IPS-18a (cell line): ENCODE data around the gene ARHGAP26.
"Not testable (repeated sequence)": the region's sequence is repeated elsewhere in the genome, so short reads cannot be mapped to it uniquely, and the experiment has no call there.

Experiments used
- H3K27ac ChIP-seq: one replicate; pipeline ENCODE4 v1.5.1; 2013; ENCODE audit warnings: low read length
- H3K27me3 ChIP-seq: one replicate; pipeline ENCODE4 v1.6.1; 2013; ENCODE audit warnings: mild to moderate bottlenecking, low read length; ENCODE audit not compliant: control insufficient read depth, insufficient read depth
- H3K36me3 ChIP-seq: one replicate; pipeline ENCODE4 v1.6.1; 2013; ENCODE audit warnings: low read depth, low read length; ENCODE audit not compliant: control insufficient read depth
- H3K4me1 ChIP-seq: one replicate; pipeline ENCODE4 v1.6.1; 2013; ENCODE audit warnings: low read depth, low read length; ENCODE audit not compliant: control insufficient read depth
- H3K4me3 ChIP-seq: one replicate; pipeline ENCODE4 v1.5.1; 2013; ENCODE audit warnings: low read length
- H3K9ac ChIP-seq: one replicate; pipeline ENCODE4 v1.6.1; 2013; ENCODE audit warnings: mild to moderate bottlenecking, low read length, moderate library complexity
- H3K9me3 ChIP-seq: one replicate; pipeline ENCODE4 v1.6.1; 2013; ENCODE audit warnings: low read depth, low read length; ENCODE audit not compliant: control insufficient read depth

ARHGAP26 gene

GRCh38 chr5:142928999-142929398 lies 158.8 kb downstream of the ARHGAP26 start:
- not testable (repeated sequence) for H3K27me3 ChIP-seq, H3K9me3 ChIP-seq, H3K27ac ChIP-seq, H3K36me3 ChIP-seq, H3K4me3 ChIP-seq, H3K9ac ChIP-seq, H3K4me1 ChIP-seq

GRCh38 chr5:142929587-142929986 lies 159.4 kb downstream of the ARHGAP26 start:
- Histone ChIP-seq H3K36me3 (no peaks in the 10 kb centered on the region), H3K9me3 (no peaks in the 10 kb centered on the region), H3K4me1 (peaks cover 8% of the 10 kb centered on the region), H3K27ac (no peak overlapping the region), H3K9ac (no peak overlapping the region), H3K27me3 (no peaks in the 10 kb centered on the region), H3K4me3 (no peak overlapping the region)

- no peak overlapping the region for H3K9ac ChIP-seq
- H3K27me3 ChIP-seq: no peaks in the 10 kb centered on the region
- peaks cover 8% of the 10 kb centered on the region for H3K4me1 ChIP-seq
- no peaks in the 10 kb centered on the region for H3K36me3 ChIP-seq
- no peak overlapping the region for H3K4me3 ChIP-seq
- no peaks in the 10 kb centered on the region for H3K9me3 ChIP-seq
- no peak overlapping the region for H3K27ac ChIP-seq
Observed at GRCh38 chr5:142930395-142931110, 160.4 kb downstream of the ARHGAP26 start.

GRCh38 chr5:142931896-142932686 lies 161.9 kb downstream of the ARHGAP26 start:
- Histone ChIP-seq H3K27ac (peak overlapping the region; percentile 71), H3K36me3 (no peaks in the 10 kb centered on the region), H3K4me3 (no peak overlapping the region), H3K27me3 (no peaks in the 10 kb centered on the region), H3K4me1 (peaks cover 8% of the 10 kb centered on the region), H3K9me3 (no peaks in the 10 kb centered on the region), H3K9ac (no peak overlapping the region)

- no peaks in the 10 kb centered on the region for H3K36me3 ChIP-seq
- peaks cover 8% of the 10 kb centered on the region for H3K4me1 ChIP-seq
- no peaks in the 10 kb centered on the region for H3K9me3 ChIP-seq
- no peak overlapping the region for H3K27ac ChIP-seq
- H3K9ac ChIP-seq: no peak overlapping the region
- H3K27me3 ChIP-seq: no peaks in the 10 kb centered on the region
- H3K4me3 ChIP-seq: no peak overlapping the region
Observed at GRCh38 chr5:142934051-142934762, 164.0 kb downstream of the ARHGAP26 start.

GRCh38 chr5:142935014-142935413 lies 164.8 kb downstream of the ARHGAP26 start:
- no peaks in the 10 kb centered on the region for H3K36me3 ChIP-seq
- peaks cover 8% of the 10 kb centered on the region for H3K4me1 ChIP-seq
- no peak overlapping the region for H3K9ac ChIP-seq
- H3K27me3 ChIP-seq: no peaks in the 10 kb centered on the region
- H3K4me3 ChIP-seq: no peak overlapping the region
- H3K9me3 ChIP-seq: no peaks in the 10 kb centered on the region
- H3K27ac ChIP-seq: no peak overlapping the region

- no peaks in the 10 kb centered on the region for H3K36me3 ChIP-seq
- H3K9ac ChIP-seq: no peak overlapping the region
- peaks cover 2% of the 10 kb centered on the region for H3K4me1 ChIP-seq
- no peaks in the 10 kb centered on the region for H3K9me3 ChIP-seq
- H3K4me3 ChIP-seq: no peak overlapping the region
- no peaks in the 10 kb centered on the region for H3K27me3 ChIP-seq
- H3K27ac ChIP-seq: no peak overlapping the region
Observed at GRCh38 chr5:142937374-142937773, 167.2 kb downstream of the ARHGAP26 start.

GRCh38 chr5:142938266-142938880 lies 168.2 kb downstream of the ARHGAP26 start:
- H3K27ac ChIP-seq: no peak overlapping the region
- no peaks in the 10 kb centered on the region for H3K4me1 ChIP-seq
- no peaks in the 10 kb centered on the region for H3K36me3 ChIP-seq
- H3K9me3 ChIP-seq: no peaks in the 10 kb centered on the region
- H3K4me3 ChIP-seq: no peak overlapping the region
- H3K9ac ChIP-seq: no peak overlapping the region
- H3K27me3 ChIP-seq: no peaks in the 10 kb centered on the region

- Histone ChIP-seq H3K27me3 (no peaks in the 10 kb centered on the region), H3K9ac (no peak overlapping the region), H3K4me1 (no peaks in the 10 kb centered on the region), H3K27ac (no peak overlapping the region), H3K4me3 (no peak overlapping the region), H3K36me3 (no peaks in the 10 kb centered on the region), H3K9me3 (no peaks in the 10 kb centered on the region)
Observed at GRCh38 chr5:142939006-142939405, 168.8 kb downstream of the ARHGAP26 start.

GRCh38 chr5:142939884-142940283 lies 169.7 kb downstream of the ARHGAP26 start:
- no peak overlapping the region for H3K27ac ChIP-seq
- no peak overlapping the region for H3K4me3 ChIP-seq
- no peaks in the 10 kb centered on the region for H3K9me3 ChIP-seq
- no peaks in the 10 kb centered on the region for H3K4me1 ChIP-seq
- H3K36me3 ChIP-seq: no peaks in the 10 kb centered on the region
- no peaks in the 10 kb centered on the region for H3K27me3 ChIP-seq
- no peak overlapping the region for H3K9ac ChIP-seq

GRCh38 chr5:142941245-142941644 lies 171.1 kb downstream of the ARHGAP26 start:
- Histone ChIP-seq H3K36me3 (no peaks in the 10 kb centered on the region), H3K27ac (no peak overlapping the region), H3K4me1 (no peaks in the 10 kb centered on the region), H3K9ac (no peak overlapping the region), H3K9me3 (no peaks in the 10 kb centered on the region), H3K27me3 (no peaks in the 10 kb centered on the region), H3K4me3 (no peak overlapping the region)
